Non-pigmented ciliary epithelial cell (primary cell): Measurements from ENCODE around the gene TPD52L2.
"Not testable (repeated sequence)": the region's sequence is repeated elsewhere in the genome, so short reads cannot be mapped to it uniquely, and the experiment has no call there.

Experiments used
- DNase-seq: peaks from one replicate; pipeline ENCODE4 v3.0.0-alpha.2; 2010; ENCODE audit warnings: low read depth

The TPD52L2 gene

GRCh38 chr20:63835021-63835858, 29.8 kb upstream of the TPD52L2 start:
- peak; percentile 96 for DNase-seq

GRCh38 chr20:63836458-63837344, 28.4 kb upstream of the TPD52L2 start:
- no peak for DNase-seq

- DNase-seq, result no peak
These were observed 27.6 kb upstream of the TPD52L2 start for GRCh38 chr20:63837479-63837878.

- no peak for DNase-seq
These were observed 25.4 kb upstream of the TPD52L2 start for GRCh38 chr20:63839620-63840019.

GRCh38 chr20:63840405-63840828, 24.7 kb upstream of the TPD52L2 start:
- no peak for DNase-seq

GRCh38 chr20:63842258-63842657, 22.8 kb upstream of the TPD52L2 start:
- no peak for DNase-seq

- no peak for DNase-seq
These were observed 21.8 kb upstream of the TPD52L2 start for GRCh38 chr20:63843222-63843621.

- DNase-seq, result no peak
These were observed 21.3 kb upstream of the TPD52L2 start for GRCh38 chr20:63843778-63844177.

- no peak for DNase-seq
These were observed 20.5 kb upstream of the TPD52L2 start for GRCh38 chr20:63844511-63844991.

- DNase-seq, result no peak
These were observed 18.8 kb upstream of the TPD52L2 start for GRCh38 chr20:63846128-63846771.

GRCh38 chr20:63846888-63847236, 18.2 kb upstream of the TPD52L2 start:
- DNase-seq, result no peak

GRCh38 chr20:63847237-63848002, 17.6 kb upstream of the TPD52L2 start:
- DNase-seq, result no peak

- DNase-seq, result no peak
These were observed 16.8 kb upstream of the TPD52L2 start for GRCh38 chr20:63848003-63848911.

- no peak for DNase-seq
These were observed 14.2 kb upstream of the TPD52L2 start for GRCh38 chr20:63850689-63851547.

GRCh38 chr20:63851548-63851943, 13.5 kb upstream of the TPD52L2 start:
- not testable (repeated sequence) for DNase-seq

GRCh38 chr20:63853733-63854068, 11.4 kb upstream of the TPD52L2 start:
- DNase-seq, result not testable (repeated sequence)

- DNase-seq, result no peak
These were observed 10.9 kb upstream of the TPD52L2 start for GRCh38 chr20:63854069-63854765.

- no peak for DNase-seq
These were observed 10.2 kb upstream of the TPD52L2 start for GRCh38 chr20:63854766-63855362.
